ENCODE measurements around the gene SLC17A8. TPM values are rescaled to one million over a fixed set of nuclear protein-coding genes. Genes with fewer than 3 reads are reported as not detected.

SLC17A8 gene
- total RNA-seq, 1 donor from 2014 or later = not detected

DNA sequence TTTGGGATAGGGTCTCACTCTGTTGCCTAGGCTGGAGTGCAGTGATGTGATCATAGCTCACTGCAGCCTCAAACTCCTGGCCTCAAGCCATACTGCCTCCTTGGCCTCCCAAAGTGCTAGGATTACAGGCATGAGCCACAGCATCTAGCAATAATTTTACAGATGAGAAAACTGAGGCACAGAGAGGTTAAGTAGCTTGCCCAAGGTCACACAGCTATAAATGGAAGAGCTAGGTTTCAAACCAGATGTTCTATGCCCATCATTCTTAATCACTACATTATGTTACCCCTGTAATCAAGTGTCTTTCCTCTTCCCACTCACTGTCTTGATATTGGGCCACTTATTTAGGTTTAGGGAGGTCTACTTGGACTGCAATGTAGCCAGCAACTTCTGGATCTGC is 3.6 kb downstream of the SLC17A8 start:
- DNase-seq = no peak
- intact Hi-C loops (cut with DNase I) = no loop called here
- no peak for ATAC-seq (ENCODE audit: poor library complexity)

DNA sequence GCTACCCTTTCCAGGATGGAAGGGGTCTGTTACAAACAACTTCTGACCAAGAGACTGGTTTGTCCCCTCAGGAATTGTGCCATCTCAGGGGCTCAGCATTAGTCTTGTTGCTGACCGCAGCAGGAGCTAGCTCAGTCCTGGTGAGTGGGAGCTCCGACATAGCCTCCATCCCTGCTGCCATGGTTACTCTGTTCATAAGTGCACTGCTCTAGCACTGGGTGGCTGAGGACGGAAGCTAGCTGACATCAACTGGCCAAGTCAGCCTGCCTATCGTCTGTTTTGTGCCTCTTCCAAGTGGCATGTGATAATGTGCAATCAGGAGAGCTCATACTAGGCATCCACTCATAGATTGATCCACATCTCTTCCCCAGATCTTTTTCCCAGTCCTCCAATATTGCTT is 7.5 kb downstream of the SLC17A8 start:
- intact Hi-C loops (cut with DNase I) = no loop called here
- DNase-seq (no peak), ATAC-seq (ENCODE audit: poor library complexity) (no peak)

DNA sequence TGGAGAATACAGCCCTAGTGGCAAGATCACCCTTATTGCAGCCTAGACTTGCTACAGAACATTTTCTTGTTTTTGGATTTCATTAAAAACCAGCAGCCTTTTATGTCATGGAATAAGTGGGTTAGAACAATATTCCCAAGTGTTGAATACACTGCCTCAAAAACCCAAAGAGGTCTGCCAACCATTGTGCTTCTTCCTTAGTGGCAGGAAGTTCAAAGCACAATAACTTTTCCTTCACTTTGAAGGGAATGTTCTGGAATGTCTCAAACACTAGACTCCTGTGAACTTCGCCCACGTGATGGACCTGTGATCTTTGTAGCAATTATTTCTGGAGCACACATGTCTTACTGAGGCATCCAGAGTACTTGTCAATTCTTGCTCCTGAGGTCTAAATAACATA is 8.5 kb downstream of the SLC17A8 start:
- intact Hi-C loops (cut with DNase I) = no loop called here
- ATAC-seq (ENCODE audit: poor library complexity) = no peak
- DNase-seq = no peak

DNA sequence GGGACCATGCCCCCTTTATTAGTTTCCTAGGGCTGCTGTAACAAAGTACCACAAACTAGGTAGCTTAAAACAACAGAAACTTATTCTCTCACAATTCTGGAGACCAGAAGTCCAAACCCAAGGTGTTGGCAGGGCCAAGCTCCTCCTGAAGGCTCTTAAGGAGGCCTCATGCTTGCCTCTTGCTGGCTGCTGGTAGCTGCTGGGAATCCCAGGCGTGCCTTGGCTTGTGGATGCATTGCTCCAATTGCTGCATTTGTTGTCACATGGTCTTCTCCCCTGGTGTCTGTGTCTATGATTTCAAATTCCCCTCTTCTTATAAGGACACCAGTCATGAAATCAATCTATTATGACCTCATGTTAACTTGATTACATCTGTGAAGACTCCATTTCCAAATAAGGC is 11.2 kb downstream of the SLC17A8 start:
- intact Hi-C loops (cut with DNase I) = no loop called here
- DNase-seq = no peak

DNA sequence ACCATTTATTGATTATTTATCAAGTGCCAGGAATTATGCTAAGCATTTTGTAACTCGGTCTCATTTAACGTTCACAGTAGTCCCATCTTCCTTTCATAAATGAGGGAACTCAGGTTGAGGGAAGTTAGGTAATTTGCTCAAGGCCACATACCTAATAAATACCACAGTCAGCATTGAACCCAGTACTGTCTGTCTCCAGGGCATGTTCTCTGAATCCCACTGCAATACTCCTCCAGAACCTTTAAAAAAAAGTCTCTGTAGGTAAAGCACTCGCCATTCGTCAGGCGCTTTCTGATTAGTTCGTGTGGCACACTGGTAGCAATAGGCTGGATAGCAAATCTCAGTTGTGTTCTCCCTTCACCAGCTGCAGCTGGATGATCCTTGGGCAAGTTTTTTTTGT is 14.3 kb downstream of the SLC17A8 start:
- intact Hi-C loops (cut with DNase I) = no loop called here
- no peak for DNase-seq
- ATAC-seq (ENCODE audit: poor library complexity) = no peak

More for the DNA sequence above, 11.2 kb downstream of the SLC17A8 start:
- no peak for ATAC-seq (ENCODE audit: poor library complexity)

DNA sequence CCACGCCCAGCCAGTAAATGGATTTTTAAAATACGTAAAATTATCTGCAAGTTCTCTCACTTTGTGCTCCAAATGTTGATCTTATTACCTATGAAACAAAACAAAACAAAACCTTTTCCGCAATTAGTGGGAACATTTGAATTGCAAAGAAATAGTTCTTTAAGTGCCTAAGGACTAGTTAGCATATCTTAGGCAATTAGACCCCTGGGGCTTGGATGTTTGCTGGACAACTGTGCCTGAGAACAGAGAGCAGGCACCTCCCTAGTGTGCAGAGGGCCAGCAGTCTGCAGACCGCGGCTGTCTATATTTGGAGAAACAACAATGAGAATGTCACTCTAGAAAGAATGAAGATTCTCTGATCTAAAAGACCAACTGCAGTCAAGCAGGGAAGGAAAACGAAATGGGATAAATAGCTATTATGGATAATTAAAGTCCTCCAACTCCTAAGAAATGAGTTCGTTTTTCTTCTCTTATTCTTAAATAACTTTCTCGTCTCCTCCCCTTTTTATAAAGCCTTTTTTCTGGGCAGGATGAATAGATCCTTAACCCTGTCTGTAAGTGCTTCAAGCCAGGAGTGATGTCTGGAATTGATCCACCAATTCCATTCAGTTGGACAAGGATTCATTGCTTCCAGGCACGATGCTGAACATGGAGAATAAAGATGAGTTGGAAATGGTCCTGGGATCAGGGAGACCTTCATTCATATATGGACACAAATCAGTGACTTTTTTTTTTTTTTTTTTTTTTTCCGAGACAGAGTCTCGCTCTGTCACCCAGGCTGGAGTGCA is 16.2 kb downstream of the SLC17A8 start:
- ATAC-seq (ENCODE audit: poor library complexity) (no peak), DNase-seq (no peak)
- intact Hi-C loops (cut with DNase I) = no loop called here

DNA sequence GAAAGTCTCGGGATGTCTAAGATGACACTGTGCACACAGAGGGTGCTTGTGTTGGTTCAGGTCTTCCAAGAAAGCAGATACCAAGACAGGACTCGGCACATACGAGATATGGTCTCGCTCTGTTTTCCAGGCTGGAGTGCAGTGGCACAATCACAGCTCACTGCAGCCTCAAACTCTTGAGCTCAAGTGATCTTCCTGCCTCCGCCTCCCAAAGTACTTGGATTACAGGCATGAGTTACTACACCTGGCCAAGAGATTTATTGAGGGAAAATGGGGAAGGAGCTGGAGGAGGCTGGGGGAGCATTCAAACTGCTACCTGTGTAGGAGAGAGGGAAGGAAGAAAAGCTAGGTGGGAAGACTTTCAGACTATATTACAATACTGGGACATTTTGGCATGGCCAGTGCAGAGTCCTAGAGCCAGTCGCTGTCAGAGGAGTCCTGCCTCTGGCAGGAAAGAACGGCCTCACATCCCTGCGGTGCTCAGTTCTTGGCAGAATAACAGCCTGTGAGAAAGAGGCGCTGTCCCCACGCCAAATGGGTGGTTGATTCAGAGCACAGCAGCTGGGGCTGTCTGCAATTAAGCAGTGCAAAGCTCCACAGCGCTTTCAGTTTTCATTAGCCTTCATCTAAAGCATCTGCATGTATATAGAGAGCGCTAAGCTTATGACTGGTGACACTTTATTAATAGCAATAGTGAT is 18.3 kb downstream of the SLC17A8 start:
- intact Hi-C loops (cut with DNase I) = no loop called here
- ATAC-seq (ENCODE audit: poor library complexity) (peak; percentile 97), DNase-seq (peak; percentile 87)

DNA sequence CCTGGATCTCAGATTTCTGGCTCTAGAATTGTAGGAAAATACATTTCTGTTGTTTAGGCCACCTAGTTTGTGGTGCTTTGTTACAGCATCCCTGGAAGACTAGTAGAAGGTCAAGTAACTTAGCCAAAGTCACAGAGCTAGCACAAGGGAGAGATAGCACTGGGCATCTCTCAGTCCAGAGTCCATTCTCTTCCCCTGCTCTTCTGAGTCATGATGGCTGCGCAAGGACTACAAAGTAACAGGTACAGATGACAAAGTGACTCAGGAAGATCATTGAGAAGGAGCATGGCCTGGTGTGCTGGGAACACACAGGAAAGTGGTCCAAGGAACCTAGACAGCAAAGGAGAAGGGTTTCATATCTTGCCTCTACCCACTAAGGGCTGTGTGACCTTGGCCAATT is 19.3 kb downstream of the SLC17A8 start:
- DNase-seq (no peak), ATAC-seq (ENCODE audit: poor library complexity) (no peak)
- intact Hi-C loops (cut with DNase I) = no loop called here

DNA sequence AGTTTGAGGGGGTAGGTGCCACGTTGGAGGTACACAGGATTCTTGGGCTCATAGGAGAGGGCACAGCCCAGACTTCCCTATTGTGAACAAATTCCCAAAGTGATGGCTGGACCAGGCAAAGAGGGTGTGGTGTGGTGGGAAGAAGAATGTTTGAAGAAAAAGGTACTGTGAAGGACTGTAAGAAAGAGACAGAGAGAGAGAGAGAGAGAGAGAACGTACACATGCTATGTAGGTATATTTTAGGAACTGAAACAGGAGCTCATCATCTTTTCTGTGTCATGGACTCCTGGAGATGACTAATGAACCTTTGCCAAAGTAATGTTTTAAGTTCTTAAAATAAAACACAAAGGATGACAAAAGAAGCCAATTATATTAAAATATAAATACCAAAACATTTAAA is 24.5 kb downstream of the SLC17A8 start:
- ATAC-seq (ENCODE audit: poor library complexity) (no peak), DNase-seq (no peak)
- intact Hi-C loops (cut with DNase I) = no loop called here

DNA sequence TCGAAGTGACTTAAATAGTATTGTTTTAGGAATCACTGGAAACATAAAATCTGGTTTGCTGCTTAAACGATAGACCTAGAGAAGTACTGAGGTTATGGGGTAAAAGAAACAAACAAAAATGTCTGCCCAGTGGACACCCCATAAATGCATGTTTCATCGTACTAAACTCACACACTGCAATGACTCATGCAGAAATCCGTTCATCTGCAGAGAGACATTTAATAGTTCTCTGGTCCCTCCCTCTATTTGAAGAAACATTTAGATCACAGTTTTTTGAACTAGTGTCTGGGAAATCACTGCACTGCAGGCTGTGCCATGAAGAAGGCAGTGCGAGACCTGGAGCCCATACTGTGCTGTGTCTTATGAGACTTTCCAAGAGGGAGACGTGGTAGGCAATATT is 25.5 kb downstream of the SLC17A8 start:
- intact Hi-C loops (cut with DNase I) = no loop called here
- DNase-seq (no peak), ATAC-seq (ENCODE audit: poor library complexity) (no peak)

DNA sequence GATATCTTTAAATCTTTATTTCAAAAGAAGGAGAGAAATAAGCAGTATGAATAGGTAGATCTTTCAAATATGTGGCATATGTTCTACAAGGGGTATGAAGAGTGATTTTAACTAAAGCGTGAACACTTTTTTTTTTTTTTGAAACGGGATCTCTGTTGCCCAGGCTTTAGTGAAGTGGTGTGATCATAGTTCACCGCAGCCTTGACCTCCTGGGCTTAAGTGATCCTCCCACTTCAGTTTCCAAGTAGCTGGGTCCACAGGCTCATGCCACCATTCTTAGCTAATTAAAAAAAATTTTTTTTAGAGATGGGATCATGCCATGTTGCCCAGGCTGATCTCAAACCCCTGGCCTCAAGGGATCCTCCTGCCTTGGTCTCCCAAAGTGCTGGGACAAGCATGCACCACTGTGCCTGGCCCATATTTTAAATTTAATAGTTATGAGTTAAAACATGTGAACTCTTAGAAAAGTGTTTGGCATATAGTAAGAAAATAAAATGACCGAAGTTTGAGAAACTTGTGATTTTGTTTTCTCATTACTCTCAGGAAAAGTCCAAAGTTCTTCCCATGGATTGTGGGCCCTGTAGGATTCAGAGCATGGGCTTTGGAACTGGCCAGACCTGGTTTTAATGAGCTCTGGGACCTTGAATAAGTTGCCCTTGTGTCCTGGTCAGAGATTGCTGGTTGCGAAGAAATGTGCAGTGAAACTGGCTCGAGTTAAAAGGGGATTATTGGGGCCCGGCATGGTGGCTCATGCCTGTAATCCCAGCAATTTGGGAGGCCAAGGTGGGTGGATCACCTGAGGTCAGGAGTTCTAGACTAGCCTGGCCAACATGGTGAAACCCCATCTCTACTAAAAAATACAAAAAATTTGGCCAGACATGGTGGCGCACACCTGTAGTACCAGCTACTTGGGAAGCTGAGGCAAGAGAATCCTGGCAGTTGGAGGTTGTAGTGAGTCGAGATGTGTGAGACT is 27.0 kb downstream of the SLC17A8 start:
- no peak for ATAC-seq (ENCODE audit: poor library complexity)
- intact Hi-C loops (cut with DNase I) = no loop called here
- no peak for DNase-seq

DNA sequence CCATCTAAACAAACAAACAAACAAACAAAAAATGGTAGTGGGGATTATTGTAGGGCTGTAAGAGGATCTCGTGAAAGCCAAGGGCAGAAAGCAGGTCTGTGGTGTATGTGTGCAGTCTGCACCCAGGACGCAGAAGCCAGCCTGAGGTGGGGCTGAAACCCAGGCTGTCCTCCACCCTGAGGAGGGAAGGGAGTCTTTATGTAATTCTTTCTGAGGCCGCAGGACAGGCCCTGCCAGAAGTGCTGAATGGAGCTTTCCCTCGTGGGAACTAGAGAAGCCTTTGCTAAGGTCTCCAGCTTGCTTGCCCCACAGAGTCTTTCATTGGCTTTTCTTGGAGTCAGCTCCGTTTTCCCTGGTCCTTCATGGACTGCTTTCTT is 27.7 kb downstream of the SLC17A8 start:
- intact Hi-C loops (cut with DNase I) = no loop called here
- DNase-seq (no peak), ATAC-seq (ENCODE audit: poor library complexity) (no peak)

DNA sequence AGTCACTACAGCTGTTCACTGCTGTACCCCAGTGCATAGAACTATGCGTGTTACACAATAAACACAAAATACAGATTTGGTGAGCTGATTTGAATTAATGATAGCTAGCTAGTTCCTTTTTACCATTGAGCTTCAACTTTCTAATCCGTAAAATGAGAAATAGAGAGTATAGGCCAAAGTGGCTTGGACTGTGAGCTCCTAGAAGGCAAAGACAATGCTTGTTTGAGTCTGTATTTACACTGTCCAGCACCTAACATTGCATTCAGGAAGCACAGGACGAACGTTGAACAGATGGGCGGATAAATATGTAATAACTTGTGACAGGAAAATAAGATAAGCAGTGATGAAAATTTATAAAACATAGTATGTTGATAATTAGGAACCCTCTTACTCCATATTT is 31.5 kb downstream of the SLC17A8 start:
- DNase-seq (no peak), ATAC-seq (ENCODE audit: poor library complexity) (no peak)
- intact Hi-C loops (cut with DNase I) = no loop called here

DNA sequence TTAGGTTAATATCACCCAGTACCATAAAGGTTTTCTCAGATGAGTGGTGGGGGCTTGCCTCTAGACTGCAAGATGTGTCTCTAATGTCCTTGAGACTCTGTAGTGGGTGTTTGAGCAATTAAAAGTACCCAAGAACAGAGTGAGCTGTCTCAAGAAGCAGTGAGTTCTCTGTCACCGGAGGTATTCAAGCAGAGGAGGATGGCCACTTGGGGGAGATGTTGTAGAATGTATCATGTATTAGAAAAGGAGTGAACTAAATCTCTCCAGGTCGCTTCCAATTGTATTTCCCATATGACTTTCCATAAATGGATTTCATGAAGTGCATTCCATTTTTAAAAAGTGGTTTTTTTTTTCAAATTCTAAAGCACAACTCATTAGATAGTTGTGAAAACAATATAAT is 35.0 kb downstream of the SLC17A8 start:
- intact Hi-C loops (cut with DNase I) = no loop called here
- ATAC-seq (ENCODE audit: poor library complexity) = no peak

DNA sequence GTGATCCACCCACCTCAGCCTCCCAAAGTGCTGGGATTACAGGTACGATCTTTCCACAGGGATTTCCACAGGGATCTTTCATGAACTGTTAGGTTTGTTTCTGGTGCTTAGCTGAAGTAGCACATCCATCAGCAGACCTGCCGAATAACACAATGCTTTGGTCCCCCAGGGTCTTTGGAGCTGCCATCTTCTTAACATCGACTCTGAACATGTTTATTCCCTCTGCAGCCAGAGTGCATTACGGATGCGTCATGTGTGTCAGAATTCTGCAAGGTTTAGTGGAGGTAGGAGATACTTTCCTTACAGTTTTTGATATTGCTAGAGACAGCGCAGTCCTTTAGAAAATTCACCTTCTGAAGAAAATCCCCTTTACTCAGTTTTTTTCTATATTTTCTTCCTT is 36.3 kb downstream of the SLC17A8 start:
- DNase-seq (no peak), ATAC-seq (ENCODE audit: poor library complexity) (no peak)
- intact Hi-C loops (cut with DNase I) = no loop called here

More for the DNA sequence above, 35.0 kb downstream of the SLC17A8 start:
- no peak for DNase-seq

DNA sequence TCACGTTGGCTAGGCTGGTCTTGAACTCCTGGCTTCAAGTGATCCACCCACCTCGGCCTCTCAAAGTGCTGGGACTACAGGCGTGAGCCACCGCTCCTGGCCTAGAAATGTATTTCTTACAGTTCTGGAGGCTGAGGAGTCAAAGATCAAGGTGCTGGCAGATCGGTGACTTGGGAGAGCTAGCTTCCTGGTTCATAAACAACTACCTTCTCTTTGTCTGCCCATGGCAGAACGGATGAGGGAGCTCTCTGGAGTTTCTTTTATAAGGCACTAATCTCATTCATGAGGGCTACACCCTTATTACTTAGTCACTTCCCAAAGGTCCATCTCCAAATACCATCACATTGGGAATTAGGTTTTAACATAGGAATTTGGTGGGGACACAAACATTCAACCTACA is 38.9 kb downstream of the SLC17A8 start:
- intact Hi-C loops (cut with DNase I) = no loop called here
- no peak for DNase-seq

DNA sequence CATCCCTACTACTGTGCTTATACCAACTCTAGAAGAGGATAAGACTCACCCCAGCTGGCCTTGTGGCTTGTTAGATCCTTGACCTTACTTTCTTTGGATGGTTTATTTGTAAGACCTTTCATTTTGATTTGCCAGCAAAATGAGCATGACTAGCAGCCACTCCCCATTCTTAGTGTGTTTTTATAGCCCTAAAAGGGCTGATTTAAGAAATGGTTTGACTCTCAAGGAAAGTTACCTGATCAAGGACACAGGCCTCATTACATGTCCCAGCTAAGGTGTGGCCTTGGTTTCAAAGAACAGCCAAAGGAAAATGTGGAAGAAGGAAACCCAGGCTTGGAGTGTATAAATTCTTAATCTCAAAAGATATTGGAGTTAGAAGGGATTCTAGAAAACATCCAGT is 41.4 kb downstream of the SLC17A8 start:
- ATAC-seq (ENCODE audit: poor library complexity) (no peak), DNase-seq (no peak)
- intact Hi-C loops (cut with DNase I) = no loop called here

More for the DNA sequence above, 38.9 kb downstream of the SLC17A8 start:
- no peak for ATAC-seq (ENCODE audit: poor library complexity)

DNA sequence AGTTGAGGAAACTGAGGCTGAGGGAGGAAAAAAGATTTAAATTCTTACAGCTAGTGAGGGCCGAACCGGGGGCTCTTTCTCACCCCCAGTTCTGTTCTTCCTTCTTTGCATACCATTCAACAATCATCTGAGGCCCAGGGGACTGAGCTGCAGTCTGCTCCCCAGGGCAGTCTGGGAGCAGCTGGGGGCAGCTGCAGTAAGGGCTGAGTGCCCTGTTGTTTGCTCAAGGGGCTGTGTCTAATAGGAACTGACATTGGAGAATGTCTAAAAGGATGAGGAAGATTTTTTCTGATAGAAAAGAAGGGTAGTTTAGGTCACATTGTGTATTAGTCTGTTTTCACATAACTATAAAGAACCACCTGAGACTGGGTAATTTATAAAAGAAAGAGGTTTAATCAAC is 42.2 kb downstream of the SLC17A8 start:
- ATAC-seq (ENCODE audit: poor library complexity) (no peak), DNase-seq (no peak)
- intact Hi-C loops (cut with DNase I) = no loop called here

DNA sequence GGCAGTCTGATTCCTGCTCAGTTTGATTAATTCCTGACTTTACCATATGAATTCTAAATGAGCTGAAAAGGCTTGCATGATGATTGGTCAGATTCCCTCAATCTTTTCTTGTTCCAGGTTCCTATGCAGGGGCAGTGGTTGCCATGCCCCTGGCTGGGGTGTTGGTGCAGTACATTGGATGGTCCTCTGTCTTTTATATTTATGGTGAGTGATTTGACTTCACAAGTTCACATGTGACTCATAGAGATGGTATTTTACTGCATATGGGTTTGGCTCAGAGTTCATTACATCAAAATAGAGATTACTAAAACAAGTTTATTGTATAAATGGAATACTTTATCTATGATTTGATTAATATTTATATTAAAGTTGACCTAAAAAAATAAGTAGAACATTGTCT is 44.8 kb downstream of the SLC17A8 start:
- ATAC-seq (ENCODE audit: poor library complexity) (no peak), DNase-seq (no peak)
- intact Hi-C loops (cut with DNase I) = no loop called here

All from Right ventricle myocardium superior (tissue), 1 donor.